Uterus (tissue), 2 donors: Measurements from ENCODE around the gene BRI3BP.

Source experiments
- CTCF ChIP-seq, 4 experiments: fragments of 200-600 bp in 2 of 4; fragments of 450-650 bp in 2 of 4; sonication (generic) in 2 of 4; IDR thresholded peaks; one replicate each; pipeline ENCODE4 v1.5.1; 2016 to 2019; ENCODE audit warnings: antibody characterized with exemption in 4 of 4, mild to moderate bottlenecking in 2 of 4, moderate library complexity in 1 of 4
- POLR2A ChIP-seq, 2 donors: fragments of 450-650 bp; IDR thresholded peaks; one replicate each; pipeline ENCODE4 v1.6.1; 2016; ENCODE audit warnings: antibody characterized with exemption in 2 of 2, mild to moderate bottlenecking in 1 of 2, moderate library complexity in 1 of 2

- TF ChIP-seq CTCF (IDR thresholded peaks at IDR 0.05), result no peak
- TF ChIP-seq POLR2A (IDR thresholded peaks at IDR 0.05), result no peak
Observed at GRCh38 chr12:124961055-124961454, 32.4 kb upstream of the BRI3BP start.
